Neural progenitor cell (in vitro differentiated cells): ENCODE data around the gene DZIP1.

Experiments
- EZH2 ChIP-seq: fragments of 200-600 bp; sonication (generic); IDR thresholded peaks from 2 replicates; pipeline ENCODE4 v1.6.1; 2017; ENCODE audit warnings: antibody characterized with exemption, mild to moderate bottlenecking, moderate library complexity
- EZH2phosphoT487 ChIP-seq: fragments of 200-600 bp; sonication (generic); IDR thresholded peaks from 2 replicates; pipeline ENCODE4 v1.6.1; 2017; ENCODE audit warnings: antibody characterized with exemption
- TF ChIP-seq, protein P1 (sequence below): fragments of 200-600 bp; sonication (generic); IDR thresholded peaks from 2 replicates; pipeline ENCODE4 v1.5.1; 2017; ENCODE audit warnings: antibody characterized with exemption, mild to moderate bottlenecking

DNA sequence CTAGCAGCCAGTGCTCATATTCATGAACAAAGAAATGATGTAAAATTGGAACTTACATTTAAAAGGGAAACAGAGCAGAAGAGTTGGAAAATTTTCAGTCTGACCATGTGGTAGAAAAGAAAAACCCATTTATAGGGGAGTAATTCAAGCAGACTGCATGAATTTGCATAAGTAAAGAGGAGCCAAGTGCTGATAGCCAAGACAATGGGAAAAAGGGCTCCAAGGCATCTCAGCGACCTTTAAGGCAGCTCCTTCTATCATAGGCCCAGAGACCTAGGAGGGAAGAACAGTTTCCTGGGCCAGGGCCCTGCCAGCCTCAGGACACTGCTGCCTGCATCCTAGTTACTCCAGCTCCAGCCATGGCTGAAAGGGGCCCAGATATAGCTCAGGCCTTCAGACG is 39.9 kb upstream of the DZIP1 start:
- TF ChIP-seq, protein P1, sequence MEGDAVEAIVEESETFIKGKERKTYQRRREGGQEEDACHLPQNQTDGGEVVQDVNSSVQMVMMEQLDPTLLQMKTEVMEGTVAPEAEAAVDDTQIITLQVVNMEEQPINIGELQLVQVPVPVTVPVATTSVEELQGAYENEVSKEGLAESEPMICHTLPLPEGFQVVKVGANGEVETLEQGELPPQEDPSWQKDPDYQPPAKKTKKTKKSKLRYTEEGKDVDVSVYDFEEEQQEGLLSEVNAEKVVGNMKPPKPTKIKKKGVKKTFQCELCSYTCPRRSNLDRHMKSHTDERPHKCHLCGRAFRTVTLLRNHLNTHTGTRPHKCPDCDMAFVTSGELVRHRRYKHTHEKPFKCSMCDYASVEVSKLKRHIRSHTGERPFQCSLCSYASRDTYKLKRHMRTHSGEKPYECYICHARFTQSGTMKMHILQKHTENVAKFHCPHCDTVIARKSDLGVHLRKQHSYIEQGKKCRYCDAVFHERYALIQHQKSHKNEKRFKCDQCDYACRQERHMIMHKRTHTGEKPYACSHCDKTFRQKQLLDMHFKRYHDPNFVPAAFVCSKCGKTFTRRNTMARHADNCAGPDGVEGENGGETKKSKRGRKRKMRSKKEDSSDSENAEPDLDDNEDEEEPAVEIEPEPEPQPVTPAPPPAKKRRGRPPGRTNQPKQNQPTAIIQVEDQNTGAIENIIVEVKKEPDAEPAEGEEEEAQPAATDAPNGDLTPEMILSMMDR = no peak
- TF ChIP-seq EZH2 = no peak
- no peak for TF ChIP-seq EZH2phosphoT487
